GM23338 (cell line): ENCODE measurements around the gene MCAT. TPM values are rescaled to one million over a fixed set of nuclear protein-coding genes. Genes with fewer than 3 reads are reported as not detected.

Experiments
- ATAC-seq: fragments of 200-7000 bp; cut with Tn5 transposase; 3 replicates; pipeline ENCODE4 v1.9.1; 2020
- DNase-seq: peaks from one replicate; pipeline ENCODE4 v3.0.0-alpha.2; 2015; ENCODE audit warnings: low spot score
- H2AFZ ChIP-seq: fragments of 200-600 bp; sonication (generic); 2 replicates; pipeline ENCODE4 v1.8.0; 2016; ENCODE audit warnings: antibody characterized with exemption, mild to moderate bottlenecking, moderate library complexity
- H3F3A ChIP-seq: fragments of 200-600 bp; sonication (generic); replicated peaks from 2 replicates; pipeline ENCODE4 v1.8.0; 2017; ENCODE audit warnings: antibody characterized with exemption, mixed run types, low read depth
- H3K27ac ChIP-seq: fragments of 200-600 bp; sonication (generic); 2 replicates; pipeline ENCODE4 v1.6.1; 2016; ENCODE audit warnings: low read depth
- H3K27me3 ChIP-seq: fragments of 200-600 bp; sonication (generic); 2 replicates; pipeline ENCODE4 v1.8.0; 2016; ENCODE audit warnings: mild to moderate bottlenecking, mixed run types, moderate library complexity; ENCODE audit not compliant: insufficient read depth
- H3K36me3 ChIP-seq: fragments of 200-600 bp; sonication (generic); 2 replicates; pipeline ENCODE4 v1.8.0; 2016; ENCODE audit warnings: mild to moderate bottlenecking; ENCODE audit not compliant: insufficient read depth
- H3K4me1 ChIP-seq: fragments of 200-600 bp; sonication (generic); 2 replicates; pipeline ENCODE4 v1.8.0; 2016; ENCODE audit warnings: mild to moderate bottlenecking, moderate library complexity; ENCODE audit not compliant: insufficient read depth
- H3K4me2 ChIP-seq: fragments of 200-600 bp; sonication (generic); 2 replicates; pipeline ENCODE4 v1.7.1; 2017; ENCODE audit warnings: mixed run types
- H3K4me3 ChIP-seq: fragments of 200-600 bp; sonication (generic); 2 replicates; pipeline ENCODE4 v1.6.1; 2016; ENCODE audit warnings: mixed run types
- H3K79me2 ChIP-seq: fragments of 200-600 bp; sonication (generic); replicated peaks from 2 replicates; pipeline ENCODE4 v1.8.0; 2017; ENCODE audit warnings: mild to moderate bottlenecking; ENCODE audit not compliant: insufficient read depth
- H3K9me2 ChIP-seq: fragments of 200-600 bp; sonication (generic); 2 replicates; pipeline ENCODE4 v1.8.0; 2017; ENCODE audit not compliant: insufficient read depth
- H4K20me1 ChIP-seq: fragments of 200-600 bp; sonication (generic); replicated peaks from 2 replicates; pipeline ENCODE4 v1.8.0; 2017; ENCODE audit warnings: mild to moderate bottlenecking; ENCODE audit not compliant: insufficient read depth
- H3K27ac Mint-ChIP-seq: 2 replicates; pipeline ENCODE4 v1.8.0; 2020; ENCODE audit warnings: inconsistent platforms, mild to moderate bottlenecking, moderate library complexity, mixed read lengths
- H3K27me3 Mint-ChIP-seq: 3 replicates; pipeline ENCODE4 v1.8.0; 2022; ENCODE audit warnings: low read depth, mild to moderate bottlenecking, moderate library complexity, mixed read lengths, inconsistent platforms; ENCODE audit not compliant: insufficient read depth, poor library complexity
- H3K36me3 Mint-ChIP-seq: 3 replicates; pipeline ENCODE4 v1.8.0; 2021; ENCODE audit warnings: low read depth, mild to moderate bottlenecking, inconsistent platforms, moderate library complexity, mixed read lengths
- H3K4me1 Mint-ChIP-seq: 3 replicates; pipeline ENCODE4 v1.8.0; 2020; ENCODE audit warnings: mild to moderate bottlenecking, inconsistent platforms, mixed read lengths
- H3K4me3 Mint-ChIP-seq: 3 replicates; pipeline ENCODE4 v1.8.0; 2021; ENCODE audit warnings: moderate library complexity, mild to moderate bottlenecking, inconsistent platforms, mixed read lengths
- H3K9me3 Mint-ChIP-seq: 3 replicates; pipeline ENCODE4 v1.8.0; 2020; ENCODE audit warnings: moderate library complexity, mild to moderate bottlenecking, inconsistent platforms, mixed read lengths
- EZH2 ChIP-seq: fragments of 200-600 bp; sonication (generic); IDR thresholded peaks from one replicate; pipeline ENCODE4 v1.8.0; 2017; ENCODE audit warnings: antibody characterized with exemption, mild to moderate bottlenecking, low read depth; ENCODE audit not compliant: unreplicated experiment
- EZH2phosphoT487 ChIP-seq: fragments of 200-600 bp; sonication (generic); IDR thresholded peaks from one replicate; pipeline ENCODE4 v1.8.1; 2018; ENCODE audit warnings: antibody characterized with exemption; ENCODE audit not compliant: unreplicated experiment
- JUNB ChIP-seq: IDR thresholded peaks from one replicate; pipeline ENCODE4 v1.6.1; 2016; ENCODE audit warnings: antibody characterized with exemption; ENCODE audit not compliant: unreplicated experiment
- STAT1 ChIP-seq: IDR thresholded peaks from one replicate; pipeline ENCODE4 v1.6.1; 2016; ENCODE audit warnings: antibody characterized with exemption; ENCODE audit not compliant: unreplicated experiment
- ZNF114 ChIP-seq: fragments of 250-450 bp; sonication (Bioruptor Pico); IDR thresholded peaks from 2 replicates; pipeline ENCODE4 v1.5.0; 2020; ENCODE audit warnings: mild to moderate bottlenecking, moderate library complexity
- ZNF331 ChIP-seq: fragments of 250-450 bp; sonication (Bioruptor Pico); IDR thresholded peaks from 2 replicates; pipeline ENCODE4 v1.5.0; 2020; ENCODE audit warnings: low read depth, mild to moderate bottlenecking, moderate library complexity
- polyA plus RNA-seq: library from polyadenylated mRNA; unstranded; fragments of >200 nt; fragmentation: Nextera tagmentation; extraction: Ambion mirVana; gene quantifications from 2 replicates; pipeline ENCODE4 v1.2.1, GENCODE V29; 2016
- total RNA-seq: library from RNA; depleted of rRNA; stranded (reverse); fragments of >200 nt; shearing (Covaris generic); gene quantifications from 2 replicates; pipeline ENCODE4 v1.2.3, GENCODE V29; 2014
- TF ChIP-seq, protein P1 (sequence below): fragments of 250-450 bp; sonication (Bioruptor Pico); IDR thresholded peaks from 2 replicates; pipeline ENCODE4 v1.5.0; 2020; ENCODE audit warnings: mild to moderate bottlenecking, moderate library complexity
- TF ChIP-seq, protein P2 (sequence below), 2 experiments: fragments of 200-600 bp in 1 of 2; sonication (generic) in 1 of 2; conservative IDR thresholded peaks; 2 replicates each; pipeline versions ENCODE4 v1.5.1 to v1.6.1; 2016 to 2017; ENCODE audit warnings: antibody characterized with exemption in 2 of 2, low read depth in 2 of 2, mild to moderate bottlenecking in 2 of 2, moderate library complexity in 1 of 2
- TF ChIP-seq, protein P3 (sequence below): IDR thresholded peaks from 2 replicates; pipeline ENCODE4 v1.6.1; 2016; ENCODE audit warnings: antibody characterized with exemption

The MCAT gene
- total and polyA plus RNA-seq, 2 experiments from 2014 or later, result 9.7 to 16.9 TPM

DNA sequence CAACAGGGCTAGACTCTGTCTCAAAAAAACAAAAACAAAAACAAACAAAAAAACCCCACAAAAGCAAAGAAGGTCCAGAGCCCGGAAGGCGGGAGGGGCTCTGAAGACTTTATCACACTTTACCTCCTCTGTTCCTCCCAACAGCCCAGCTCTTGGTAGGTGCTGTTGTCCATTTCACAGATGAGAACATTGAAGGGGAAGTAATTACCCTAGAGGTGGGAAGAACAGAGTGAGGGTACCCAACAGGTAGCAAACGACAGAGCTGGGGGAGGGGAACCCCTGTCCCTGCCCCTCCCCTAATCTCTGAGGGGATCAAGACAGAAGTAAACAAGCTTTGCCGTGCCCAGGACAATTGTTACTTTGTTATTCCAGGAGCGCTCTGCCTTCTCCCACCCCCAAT, 33.7 kb downstream of the MCAT start (continued):
- TF ChIP-seq, protein P1, sequence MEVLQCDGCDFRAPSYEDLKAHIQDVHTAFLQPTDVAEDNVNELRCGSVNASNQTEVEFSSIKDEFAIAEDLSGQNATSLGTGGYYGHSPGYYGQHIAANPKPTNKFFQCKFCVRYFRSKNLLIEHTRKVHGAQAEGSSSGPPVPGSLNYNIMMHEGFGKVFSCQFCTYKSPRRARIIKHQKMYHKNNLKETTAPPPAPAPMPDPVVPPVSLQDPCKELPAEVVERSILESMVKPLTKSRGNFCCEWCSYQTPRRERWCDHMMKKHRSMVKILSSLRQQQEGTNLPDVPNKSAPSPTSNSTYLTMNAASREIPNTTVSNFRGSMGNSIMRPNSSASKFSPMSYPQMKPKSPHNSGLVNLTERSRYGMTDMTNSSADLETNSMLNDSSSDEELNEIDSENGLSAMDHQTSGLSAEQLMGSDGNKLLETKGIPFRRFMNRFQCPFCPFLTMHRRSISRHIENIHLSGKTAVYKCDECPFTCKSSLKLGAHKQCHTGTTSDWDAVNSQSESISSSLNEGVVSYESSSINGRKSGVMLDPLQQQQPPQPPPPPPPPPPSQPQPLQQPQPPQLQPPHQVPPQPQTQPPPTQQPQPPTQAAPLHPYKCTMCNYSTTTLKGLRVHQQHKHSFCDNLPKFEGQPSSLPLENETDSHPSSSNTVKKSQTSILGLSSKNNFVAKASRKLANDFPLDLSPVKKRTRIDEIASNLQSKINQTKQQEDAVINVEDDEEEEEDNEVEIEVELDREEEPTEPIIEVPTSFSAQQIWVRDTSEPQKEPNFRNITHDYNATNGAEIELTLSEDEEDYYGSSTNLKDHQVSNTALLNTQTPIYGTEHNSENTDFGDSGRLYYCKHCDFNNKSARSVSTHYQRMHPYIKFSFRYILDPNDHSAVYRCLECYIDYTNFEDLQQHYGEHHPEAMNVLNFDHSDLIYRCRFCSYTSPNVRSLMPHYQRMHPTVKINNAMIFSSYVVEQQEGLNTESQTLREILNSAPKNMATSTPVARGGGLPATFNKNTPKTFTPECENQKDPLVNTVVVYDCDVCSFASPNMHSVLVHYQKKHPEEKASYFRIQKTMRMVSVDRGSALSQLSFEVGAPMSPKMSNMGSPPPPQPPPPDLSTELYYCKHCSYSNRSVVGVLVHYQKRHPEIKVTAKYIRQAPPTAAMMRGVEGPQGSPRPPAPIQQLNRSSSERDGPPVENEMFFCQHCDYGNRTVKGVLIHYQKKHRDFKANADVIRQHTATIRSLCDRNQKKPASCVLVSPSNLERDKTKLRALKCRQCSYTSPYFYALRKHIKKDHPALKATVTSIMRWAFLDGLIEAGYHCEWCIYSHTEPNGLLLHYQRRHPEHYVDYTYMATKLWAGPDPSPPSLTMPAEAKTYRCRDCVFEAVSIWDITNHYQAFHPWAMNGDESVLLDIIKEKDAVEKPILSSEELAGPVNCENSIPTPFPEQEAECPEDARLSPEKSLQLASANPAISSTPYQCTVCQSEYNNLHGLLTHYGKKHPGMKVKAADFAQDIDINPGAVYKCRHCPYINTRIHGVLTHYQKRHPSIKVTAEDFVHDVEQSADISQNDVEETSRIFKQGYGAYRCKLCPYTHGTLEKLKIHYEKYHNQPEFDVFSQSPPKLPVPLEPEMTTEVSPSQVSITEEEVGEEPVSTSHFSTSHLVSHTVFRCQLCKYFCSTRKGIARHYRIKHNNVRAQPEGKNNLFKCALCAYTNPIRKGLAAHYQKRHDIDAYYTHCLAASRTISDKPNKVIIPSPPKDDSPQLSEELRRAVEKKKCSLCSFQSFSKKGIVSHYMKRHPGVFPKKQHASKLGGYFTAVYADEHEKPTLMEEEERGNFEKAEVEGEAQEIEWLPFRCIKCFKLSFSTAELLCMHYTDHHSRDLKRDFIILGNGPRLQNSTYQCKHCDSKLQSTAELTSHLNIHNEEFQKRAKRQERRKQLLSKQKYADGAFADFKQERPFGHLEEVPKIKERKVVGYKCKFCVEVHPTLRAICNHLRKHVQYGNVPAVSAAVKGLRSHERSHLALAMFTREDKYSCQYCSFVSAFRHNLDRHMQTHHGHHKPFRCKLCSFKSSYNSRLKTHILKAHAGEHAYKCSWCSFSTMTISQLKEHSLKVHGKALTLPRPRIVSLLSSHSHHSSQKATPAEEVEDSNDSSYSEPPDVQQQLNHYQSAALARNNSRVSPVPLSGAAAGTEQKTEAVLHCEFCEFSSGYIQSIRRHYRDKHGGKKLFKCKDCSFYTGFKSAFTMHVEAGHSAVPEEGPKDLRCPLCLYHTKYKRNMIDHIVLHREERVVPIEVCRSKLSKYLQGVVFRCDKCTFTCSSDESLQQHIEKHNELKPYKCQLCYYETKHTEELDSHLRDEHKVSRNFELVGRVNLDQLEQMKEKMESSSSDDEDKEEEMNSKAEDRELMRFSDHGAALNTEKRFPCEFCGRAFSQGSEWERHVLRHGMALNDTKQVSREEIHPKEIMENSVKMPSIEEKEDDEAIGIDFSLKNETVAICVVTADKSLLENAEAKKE (CRISPR knock-in tag), result no peak

DNA sequence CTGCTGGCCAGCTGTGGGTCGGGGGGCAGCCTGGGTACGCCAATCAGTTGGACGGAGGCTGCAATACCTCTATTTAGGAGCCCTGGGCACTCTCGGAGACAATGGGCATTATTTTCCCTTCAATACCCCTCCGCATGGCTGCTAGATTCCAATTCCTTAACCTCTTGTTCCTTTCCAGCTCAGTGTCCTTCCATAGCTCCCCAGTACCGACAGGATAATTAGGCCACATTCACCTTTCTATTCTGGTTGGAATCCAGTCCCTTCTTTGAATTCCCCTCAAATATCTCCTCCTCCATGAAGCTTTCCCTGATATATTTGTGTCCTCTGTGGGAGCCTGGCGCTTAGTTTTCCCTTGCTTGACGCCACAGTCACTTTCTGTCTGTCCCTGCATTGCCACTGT, 36.9 kb downstream of the MCAT start:
- no peak overlapping the region for H3K4me3 Mint-ChIP-seq
- H3K4me1 Mint-ChIP-seq, result peaks cover 3% of the 10 kb centered on the region; the same call in 2 of the 3 replicates
- Histone ChIP-seq H3K27ac (no peak overlapping the region), H3K36me3 (no peaks in the 10 kb centered on the region; the same call in 1 of the 2 replicates), H3K79me2 (no peaks in the 10 kb centered on the region), H3K9me2 (no peaks in the 10 kb centered on the region), H3K4me2 (no peak overlapping the region), H3K27me3 (peaks cover 31% of the 10 kb centered on the region), H3F3A (peaks cover 4% of the 10 kb centered on the region; the same call in 1 of the 2 replicates), H3K4me1 (peaks cover 3% of the 10 kb centered on the region; the same call in 1 of the 2 replicates), H2AFZ (no peak overlapping the region), H3K4me3 (no peak overlapping the region), H4K20me1 (no peaks in the 10 kb centered on the region; the same call in 1 of the 2 replicates)
- no peaks in the 10 kb centered on the region for H3K36me3 Mint-ChIP-seq
- H3K27ac Mint-ChIP-seq, result no peak overlapping the region
- no peak for DNase-seq
- peaks cover 29% of the 10 kb centered on the region for H3K27me3 Mint-ChIP-seq
- H3K9me3 Mint-ChIP-seq, result no peaks in the 10 kb centered on the region
- ATAC-seq, result no peak
- TF ChIP-seq ZNF114 (CRISPR knock-in tag) (no peak), ZNF331 (CRISPR knock-in tag) (no peak), EZH2phosphoT487 (no peak), STAT1 (no peak), JUNB (no peak), EZH2 (no peak)
- TF ChIP-seq, protein P2, sequence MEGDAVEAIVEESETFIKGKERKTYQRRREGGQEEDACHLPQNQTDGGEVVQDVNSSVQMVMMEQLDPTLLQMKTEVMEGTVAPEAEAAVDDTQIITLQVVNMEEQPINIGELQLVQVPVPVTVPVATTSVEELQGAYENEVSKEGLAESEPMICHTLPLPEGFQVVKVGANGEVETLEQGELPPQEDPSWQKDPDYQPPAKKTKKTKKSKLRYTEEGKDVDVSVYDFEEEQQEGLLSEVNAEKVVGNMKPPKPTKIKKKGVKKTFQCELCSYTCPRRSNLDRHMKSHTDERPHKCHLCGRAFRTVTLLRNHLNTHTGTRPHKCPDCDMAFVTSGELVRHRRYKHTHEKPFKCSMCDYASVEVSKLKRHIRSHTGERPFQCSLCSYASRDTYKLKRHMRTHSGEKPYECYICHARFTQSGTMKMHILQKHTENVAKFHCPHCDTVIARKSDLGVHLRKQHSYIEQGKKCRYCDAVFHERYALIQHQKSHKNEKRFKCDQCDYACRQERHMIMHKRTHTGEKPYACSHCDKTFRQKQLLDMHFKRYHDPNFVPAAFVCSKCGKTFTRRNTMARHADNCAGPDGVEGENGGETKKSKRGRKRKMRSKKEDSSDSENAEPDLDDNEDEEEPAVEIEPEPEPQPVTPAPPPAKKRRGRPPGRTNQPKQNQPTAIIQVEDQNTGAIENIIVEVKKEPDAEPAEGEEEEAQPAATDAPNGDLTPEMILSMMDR (conservative IDR thresholded peaks at IDR 0.05; ENCODE audit: low read depth in 2 of 2), result no peak
- TF ChIP-seq, protein P3, sequence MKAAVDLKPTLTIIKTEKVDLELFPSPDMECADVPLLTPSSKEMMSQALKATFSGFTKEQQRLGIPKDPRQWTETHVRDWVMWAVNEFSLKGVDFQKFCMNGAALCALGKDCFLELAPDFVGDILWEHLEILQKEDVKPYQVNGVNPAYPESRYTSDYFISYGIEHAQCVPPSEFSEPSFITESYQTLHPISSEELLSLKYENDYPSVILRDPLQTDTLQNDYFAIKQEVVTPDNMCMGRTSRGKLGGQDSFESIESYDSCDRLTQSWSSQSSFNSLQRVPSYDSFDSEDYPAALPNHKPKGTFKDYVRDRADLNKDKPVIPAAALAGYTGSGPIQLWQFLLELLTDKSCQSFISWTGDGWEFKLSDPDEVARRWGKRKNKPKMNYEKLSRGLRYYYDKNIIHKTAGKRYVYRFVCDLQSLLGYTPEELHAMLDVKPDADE, result no peak
